ENCODE results near the gene PYHIN1. TPM values are rescaled to one million over a fixed set of nuclear protein-coding genes. Genes with fewer than 3 reads are reported as not detected.

The PYHIN1 gene
- total RNA-seq = not detected in 2 replicates

DNA sequence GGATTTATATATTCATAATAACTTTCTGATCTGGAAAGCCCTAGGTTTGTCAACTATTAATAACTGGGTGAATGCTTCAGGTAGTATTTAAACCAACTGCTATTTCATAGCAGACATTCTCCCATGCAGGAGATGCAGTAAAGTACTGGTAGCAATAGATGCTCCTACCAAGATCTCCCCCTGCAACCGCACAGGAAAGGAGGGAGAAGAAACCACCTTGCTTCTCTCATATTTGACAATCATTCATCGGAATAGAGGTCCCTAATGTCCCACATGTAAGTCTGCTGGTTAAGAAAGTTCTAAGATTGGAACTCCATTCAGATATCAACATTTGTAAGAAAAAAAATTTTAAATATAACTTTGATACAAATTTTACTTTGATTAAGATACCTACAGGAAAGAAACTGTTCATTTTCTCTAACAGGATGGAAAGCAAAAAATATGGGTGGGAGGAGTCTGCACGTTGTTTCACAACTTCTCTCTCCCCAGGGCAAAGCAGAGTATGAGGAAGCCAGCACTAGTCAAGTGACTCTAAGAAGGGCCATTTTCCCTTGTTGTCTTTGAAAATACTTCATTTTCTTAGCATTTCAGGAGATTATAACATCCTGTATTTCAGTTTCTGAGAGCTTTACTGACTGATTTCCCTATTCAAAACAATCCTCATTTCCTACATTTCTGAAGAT, at the start of gene PYHIN1:
PYHIN1 (plus strand) TSS at position 498 of the 683 bp plus-strand sequence. CDS start 5,359 bp downstream, outside the sequence.

DNA sequence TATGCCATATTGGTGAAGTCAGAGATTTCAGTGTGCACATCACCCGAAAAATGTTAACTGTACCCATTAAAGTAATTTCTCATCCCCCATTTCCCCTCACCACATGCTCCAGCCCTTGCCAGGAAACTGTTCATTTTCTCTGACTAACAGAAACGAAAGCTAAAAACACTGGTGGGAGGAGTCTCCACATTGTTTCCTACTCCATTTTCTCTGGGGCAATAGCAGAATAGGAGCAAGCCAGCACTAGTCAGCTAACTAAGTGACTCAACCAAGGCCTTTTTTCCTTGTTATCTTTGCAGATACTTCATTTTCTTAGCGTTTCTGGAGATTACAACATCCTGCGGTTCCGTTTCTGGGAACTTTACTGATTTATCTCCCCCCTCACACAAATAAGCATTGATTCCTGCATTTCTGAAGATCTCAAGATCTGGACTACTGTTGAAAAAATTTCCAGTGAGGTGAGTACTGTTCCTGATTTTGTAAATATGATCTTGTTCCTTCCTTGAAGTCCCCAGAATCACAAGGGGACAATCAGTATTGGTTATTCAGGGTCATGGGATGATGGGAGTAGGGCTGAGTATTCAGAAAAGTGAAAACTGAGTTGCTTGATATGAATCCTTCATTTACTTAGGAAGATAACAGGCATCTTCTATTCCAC, 78.5 kb downstream of the PYHIN1 start, which contains the start of gene IFI16:
IFI16 (plus strand) TSS at position 204 of the 658 bp plus-strand sequence. CDS start 4,774 bp downstream, outside the sequence.

Other genes starting within 250 kb of the PYHIN1 start
- 0.27 and 0.43 TPM in 2 replicates for gene SPTA1, start 244.8 kb upstream of the PYHIN1 start, total RNA-seq
- not detected in 2 replicates for gene OR6K2, start 230.9 kb upstream of the PYHIN1 start, total RNA-seq
- gene OR6K3, start 210.8 kb upstream of the PYHIN1 start, total RNA-seq = not detected in 2 replicates
- not detected in 2 replicates for gene OR6K6, start 176.8 kb upstream of the PYHIN1 start, total RNA-seq
- not detected in 2 replicates for gene OR6N1, start 159.4 kb upstream of the PYHIN1 start, total RNA-seq
- not detected in 2 replicates for gene OR6N2, start 150.3 kb upstream of the PYHIN1 start, total RNA-seq
- gene MNDA, start 100.2 kb upstream of the PYHIN1 start, total RNA-seq = not detected in 2 replicates
- gene IFI16, start 78.4 kb downstream of the PYHIN1 start, total RNA-seq = 181 and 217 TPM in 2 replicates
- gene AIM2, start 145.2 kb downstream of the PYHIN1 start, total RNA-seq = 0.29 TPM in 1 of 2 replicates, not detected in the other
- 2.1 and 10.3 TPM in 2 replicates for gene CADM3, start 240.1 kb downstream of the PYHIN1 start, total RNA-seq